22Rv1 (cell line): ENCODE results near the gene TMEM120A.

ENCODE experiments used
- H3K27ac ChIP-seq: fragments of 450-650 bp; 2 replicates; pipeline ENCODE4 v1.5.1; 2017
- CTCF ChIP-seq: fragments of 450-650 bp; IDR thresholded peaks from 2 replicates; pipeline ENCODE4 v1.5.1; 2017; ENCODE audit warnings: mild to moderate bottlenecking
- ZFX ChIP-seq: fragments of 450-650 bp; IDR thresholded peaks from 2 replicates; pipeline ENCODE4 v1.6.1; 2017; ENCODE audit warnings: antibody characterized with exemption, borderline replicate concordance

Gene TMEM120A

GRCh38 chr7:76003351-76003750, 9.0 kb upstream of the TMEM120A start:
- TF ChIP-seq CTCF (no peak), ZFX (no peak)
- H3K27ac ChIP-seq = no peak overlapping the region

- no peak overlapping the region for H3K27ac ChIP-seq
- TF ChIP-seq CTCF = no peak
- TF ChIP-seq ZFX = no peak
Observed at GRCh38 chr7:76002822-76003221, 8.4 kb upstream of the TMEM120A start.

- no peak overlapping the region for H3K27ac ChIP-seq
- TF ChIP-seq ZFX = no peak
- TF ChIP-seq CTCF = no peak
Observed at GRCh38 chr7:76002139-76002538, 7.7 kb upstream of the TMEM120A start.

GRCh38 chr7:76000566-76000965, 6.2 kb upstream of the TMEM120A start:
- TF ChIP-seq CTCF (no peak), ZFX (no peak)
- no peak overlapping the region for H3K27ac ChIP-seq

GRCh38 chr7:75998038-75998437, 3.6 kb upstream of the TMEM120A start:
- TF ChIP-seq ZFX (no peak), CTCF (no peak)
- H3K27ac ChIP-seq = no peak overlapping the region

- no peak overlapping the region for H3K27ac ChIP-seq
- TF ChIP-seq ZFX (no peak), CTCF (no peak)
Observed at GRCh38 chr7:75996476-75996875, 2.1 kb upstream of the TMEM120A start.

- no peak for TF ChIP-seq CTCF
- TF ChIP-seq ZFX = no peak
- no peak overlapping the region for H3K27ac ChIP-seq
Observed at GRCh38 chr7:75995996-75996395, 1.6 kb upstream of the TMEM120A start.
